GM23338 (cell line): ENCODE results near the gene CST3. TPM values are rescaled to one million over a fixed set of nuclear protein-coding genes. Genes with fewer than 3 reads are reported as not detected.

ENCODE experiments used
- ATAC-seq: fragments of 200-7000 bp; cut with Tn5 transposase; 3 replicates; pipeline ENCODE4 v1.9.1; 2020
- DNase-seq: peaks from one replicate; pipeline ENCODE4 v3.0.0-alpha.2; 2015; ENCODE audit warnings: low spot score
- H2AFZ ChIP-seq: fragments of 200-600 bp; sonication (generic); 2 replicates; pipeline ENCODE4 v1.8.0; 2016; ENCODE audit warnings: antibody characterized with exemption, mild to moderate bottlenecking, moderate library complexity
- H3F3A ChIP-seq: fragments of 200-600 bp; sonication (generic); replicated peaks from 2 replicates; pipeline ENCODE4 v1.8.0; 2017; ENCODE audit warnings: antibody characterized with exemption, mixed run types, low read depth
- H3K27ac ChIP-seq: fragments of 200-600 bp; sonication (generic); 2 replicates; pipeline ENCODE4 v1.6.1; 2016; ENCODE audit warnings: low read depth
- H3K27me3 ChIP-seq: fragments of 200-600 bp; sonication (generic); 2 replicates; pipeline ENCODE4 v1.8.0; 2016; ENCODE audit warnings: mild to moderate bottlenecking, mixed run types, moderate library complexity; ENCODE audit not compliant: insufficient read depth
- H3K36me3 ChIP-seq: fragments of 200-600 bp; sonication (generic); 2 replicates; pipeline ENCODE4 v1.8.0; 2016; ENCODE audit warnings: mild to moderate bottlenecking; ENCODE audit not compliant: insufficient read depth
- H3K4me1 ChIP-seq: fragments of 200-600 bp; sonication (generic); 2 replicates; pipeline ENCODE4 v1.8.0; 2016; ENCODE audit warnings: mild to moderate bottlenecking, moderate library complexity; ENCODE audit not compliant: insufficient read depth
- H3K4me2 ChIP-seq: fragments of 200-600 bp; sonication (generic); 2 replicates; pipeline ENCODE4 v1.7.1; 2017; ENCODE audit warnings: mixed run types
- H3K4me3 ChIP-seq: fragments of 200-600 bp; sonication (generic); 2 replicates; pipeline ENCODE4 v1.6.1; 2016; ENCODE audit warnings: mixed run types
- H3K79me2 ChIP-seq: fragments of 200-600 bp; sonication (generic); replicated peaks from 2 replicates; pipeline ENCODE4 v1.8.0; 2017; ENCODE audit warnings: mild to moderate bottlenecking; ENCODE audit not compliant: insufficient read depth
- H3K9me2 ChIP-seq: fragments of 200-600 bp; sonication (generic); 2 replicates; pipeline ENCODE4 v1.8.0; 2017; ENCODE audit not compliant: insufficient read depth
- H4K20me1 ChIP-seq: fragments of 200-600 bp; sonication (generic); replicated peaks from 2 replicates; pipeline ENCODE4 v1.8.0; 2017; ENCODE audit warnings: mild to moderate bottlenecking; ENCODE audit not compliant: insufficient read depth
- H3K27ac Mint-ChIP-seq: 2 replicates; pipeline ENCODE4 v1.8.0; 2020; ENCODE audit warnings: inconsistent platforms, mild to moderate bottlenecking, moderate library complexity, mixed read lengths
- H3K27me3 Mint-ChIP-seq: 3 replicates; pipeline ENCODE4 v1.8.0; 2022; ENCODE audit warnings: low read depth, mild to moderate bottlenecking, moderate library complexity, mixed read lengths, inconsistent platforms; ENCODE audit not compliant: insufficient read depth, poor library complexity
- H3K36me3 Mint-ChIP-seq: 3 replicates; pipeline ENCODE4 v1.8.0; 2021; ENCODE audit warnings: low read depth, mild to moderate bottlenecking, inconsistent platforms, moderate library complexity, mixed read lengths
- H3K4me1 Mint-ChIP-seq: 3 replicates; pipeline ENCODE4 v1.8.0; 2020; ENCODE audit warnings: mild to moderate bottlenecking, inconsistent platforms, mixed read lengths
- H3K4me3 Mint-ChIP-seq: 3 replicates; pipeline ENCODE4 v1.8.0; 2021; ENCODE audit warnings: moderate library complexity, mild to moderate bottlenecking, inconsistent platforms, mixed read lengths
- H3K9me3 Mint-ChIP-seq: 3 replicates; pipeline ENCODE4 v1.8.0; 2020; ENCODE audit warnings: moderate library complexity, mild to moderate bottlenecking, inconsistent platforms, mixed read lengths
- CTCF ChIP-seq, 2 experiments: fragments of 200-600 bp in 1 of 2; sonication (generic) in 1 of 2; conservative IDR thresholded peaks; 2 replicates each; pipeline versions ENCODE4 v1.5.1 to v1.6.1; 2016 to 2017; ENCODE audit warnings: antibody characterized with exemption in 2 of 2, low read depth in 2 of 2, mild to moderate bottlenecking in 2 of 2, moderate library complexity in 1 of 2
- ETS1 ChIP-seq: IDR thresholded peaks from 2 replicates; pipeline ENCODE4 v1.6.1; 2016; ENCODE audit warnings: antibody characterized with exemption
- EZH2 ChIP-seq: fragments of 200-600 bp; sonication (generic); IDR thresholded peaks from one replicate; pipeline ENCODE4 v1.8.0; 2017; ENCODE audit warnings: antibody characterized with exemption, mild to moderate bottlenecking, low read depth; ENCODE audit not compliant: unreplicated experiment
- JUNB ChIP-seq: IDR thresholded peaks from one replicate; pipeline ENCODE4 v1.6.1; 2016; ENCODE audit warnings: antibody characterized with exemption; ENCODE audit not compliant: unreplicated experiment
- REST ChIP-seq: IDR thresholded peaks from one replicate; pipeline ENCODE4 v1.6.1; 2018; ENCODE audit warnings: antibody characterized with exemption; ENCODE audit not compliant: unreplicated experiment
- STAT1 ChIP-seq: IDR thresholded peaks from one replicate; pipeline ENCODE4 v1.6.1; 2016; ENCODE audit warnings: antibody characterized with exemption; ENCODE audit not compliant: unreplicated experiment
- ZNF114 ChIP-seq: fragments of 250-450 bp; sonication (Bioruptor Pico); IDR thresholded peaks from 2 replicates; pipeline ENCODE4 v1.5.0; 2020; ENCODE audit warnings: mild to moderate bottlenecking, moderate library complexity
- ZNF462 ChIP-seq: fragments of 250-450 bp; sonication (Bioruptor Pico); IDR thresholded peaks from 2 replicates; pipeline ENCODE4 v1.5.0; 2020; ENCODE audit warnings: mild to moderate bottlenecking, moderate library complexity
- polyA plus RNA-seq: library from polyadenylated mRNA; unstranded; fragments of >200 nt; fragmentation: Nextera tagmentation; extraction: Ambion mirVana; gene quantifications from 2 replicates; pipeline ENCODE4 v1.2.1, GENCODE V29; 2016
- total RNA-seq: library from RNA; depleted of rRNA; stranded (reverse); fragments of >200 nt; shearing (Covaris generic); gene quantifications from 2 replicates; pipeline ENCODE4 v1.2.3, GENCODE V29; 2014

Gene CST3
- total and polyA plus RNA-seq, 2 experiments from 2014 or later: 51.8 to 71.5 TPM

GRCh38 chr20:23647346-23647745 lies 9.6 kb upstream of the CST3 start:
- peaks cover 5% of the 10 kb centered on the region for H3K27me3 Mint-ChIP-seq
- no peak overlapping the region for H3K4me3 ChIP-seq
- ATAC-seq (no peak), DNase-seq (no peak)
- H2AFZ ChIP-seq: no peak overlapping the region
- no peaks in the 10 kb centered on the region for H3K27me3 ChIP-seq
- no peak overlapping the region for H3K4me3 Mint-ChIP-seq
- H3F3A ChIP-seq: no peaks in the 10 kb centered on the region
- H3K9me2 ChIP-seq: no peaks in the 10 kb centered on the region; the same call in 1 of the 2 replicates
- H3K9me3 Mint-ChIP-seq: no peaks in the 10 kb centered on the region
- no peaks in the 10 kb centered on the region for H4K20me1 ChIP-seq
- H3K27ac ChIP-seq: no peak overlapping the region
- H3K36me3 Mint-ChIP-seq: no peaks in the 10 kb centered on the region
- H3K4me2 ChIP-seq: no peak overlapping the region
- H3K27ac Mint-ChIP-seq: no peak overlapping the region
- H3K4me1 Mint-ChIP-seq: peaks cover 2% of the 10 kb centered on the region; the same call in 1 of the 3 replicates
- H3K36me3 ChIP-seq: no peaks in the 10 kb centered on the region
- TF ChIP-seq ZNF114 (CRISPR knock-in tag) (no peak), EZH2 (no peak), ZNF462 (CRISPR knock-in tag) (no peak), STAT1 (no peak), REST (no peak), JUNB (no peak), CTCF (conservative IDR thresholded peaks at IDR 0.05; ENCODE audit: low read depth in 2 of 2) (no peak), ETS1 (no peak)
- no peaks in the 10 kb centered on the region; the same call in 1 of the 2 replicates for H3K4me1 ChIP-seq
- H3K79me2 ChIP-seq: no peaks in the 10 kb centered on the region
